ENCODE data around the gene RYR3.

The RYR3 gene

GRCh38 chr15:33539825-33540573 is 229.2 kb downstream of the RYR3 start:
- ATAC-seq: no peak
- TF ChIP-seq GLIS3 (CRISPR knock-in tag; IDR thresholded peaks at IDR 0.05): no peak
- no peak for TF ChIP-seq POU6F1 (CRISPR knock-in tag; IDR thresholded peaks at IDR 0.05; ENCODE audit: borderline replicate concordance, low read depth)
- no peak for TF ChIP-seq CSDC2 (CRISPR knock-in tag; IDR thresholded peaks at IDR 0.05)
- no peak for TF ChIP-seq TCF4 (CRISPR knock-in tag; IDR thresholded peaks at IDR 0.05; ENCODE audit: borderline replicate concordance)
- no peak for TF ChIP-seq ZNF8 (CRISPR knock-in tag; IDR thresholded peaks at IDR 0.05)
- TF ChIP-seq, protein P1, sequence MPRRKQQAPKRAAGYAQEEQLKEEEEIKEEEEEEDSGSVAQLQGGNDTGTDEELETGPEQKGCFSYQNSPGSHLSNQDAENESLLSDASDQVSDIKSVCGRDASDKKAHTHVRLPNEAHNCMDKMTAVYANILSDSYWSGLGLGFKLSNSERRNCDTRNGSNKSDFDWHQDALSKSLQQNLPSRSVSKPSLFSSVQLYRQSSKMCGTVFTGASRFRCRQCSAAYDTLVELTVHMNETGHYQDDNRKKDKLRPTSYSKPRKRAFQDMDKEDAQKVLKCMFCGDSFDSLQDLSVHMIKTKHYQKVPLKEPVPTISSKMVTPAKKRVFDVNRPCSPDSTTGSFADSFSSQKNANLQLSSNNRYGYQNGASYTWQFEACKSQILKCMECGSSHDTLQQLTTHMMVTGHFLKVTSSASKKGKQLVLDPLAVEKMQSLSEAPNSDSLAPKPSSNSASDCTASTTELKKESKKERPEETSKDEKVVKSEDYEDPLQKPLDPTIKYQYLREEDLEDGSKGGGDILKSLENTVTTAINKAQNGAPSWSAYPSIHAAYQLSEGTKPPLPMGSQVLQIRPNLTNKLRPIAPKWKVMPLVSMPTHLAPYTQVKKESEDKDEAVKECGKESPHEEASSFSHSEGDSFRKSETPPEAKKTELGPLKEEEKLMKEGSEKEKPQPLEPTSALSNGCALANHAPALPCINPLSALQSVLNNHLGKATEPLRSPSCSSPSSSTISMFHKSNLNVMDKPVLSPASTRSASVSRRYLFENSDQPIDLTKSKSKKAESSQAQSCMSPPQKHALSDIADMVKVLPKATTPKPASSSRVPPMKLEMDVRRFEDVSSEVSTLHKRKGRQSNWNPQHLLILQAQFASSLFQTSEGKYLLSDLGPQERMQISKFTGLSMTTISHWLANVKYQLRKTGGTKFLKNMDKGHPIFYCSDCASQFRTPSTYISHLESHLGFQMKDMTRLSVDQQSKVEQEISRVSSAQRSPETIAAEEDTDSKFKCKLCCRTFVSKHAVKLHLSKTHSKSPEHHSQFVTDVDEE (CRISPR knock-in tag; IDR thresholded peaks at IDR 0.05): no peak
- TF ChIP-seq SNAI2 (CRISPR knock-in tag; IDR thresholded peaks at IDR 0.05): no peak
- no peak for TF ChIP-seq ZC3H10 (CRISPR knock-in tag; IDR thresholded peaks at IDR 0.05)
- TF ChIP-seq OSR1 (CRISPR knock-in tag; IDR thresholded peaks at IDR 0.05): no peak

- no peak for TF ChIP-seq ZFP3 (CRISPR knock-in tag; IDR thresholded peaks at IDR 0.05)
- no peak for TF ChIP-seq TCF4 (CRISPR knock-in tag; IDR thresholded peaks at IDR 0.05; ENCODE audit: borderline replicate concordance)
- no peak for TF ChIP-seq ARNTL (CRISPR knock-in tag; IDR thresholded peaks at IDR 0.05; ENCODE audit: borderline replicate concordance, low read depth)
- TF ChIP-seq POU6F1 (CRISPR knock-in tag; IDR thresholded peaks at IDR 0.05; ENCODE audit: borderline replicate concordance, low read depth): no peak
- TF ChIP-seq ISL1 (CRISPR knock-in tag; IDR thresholded peaks at IDR 0.05): no peak
Observed at GRCh38 chr15:33543957-33544356, 233.2 kb downstream of the RYR3 start.

DNA sequence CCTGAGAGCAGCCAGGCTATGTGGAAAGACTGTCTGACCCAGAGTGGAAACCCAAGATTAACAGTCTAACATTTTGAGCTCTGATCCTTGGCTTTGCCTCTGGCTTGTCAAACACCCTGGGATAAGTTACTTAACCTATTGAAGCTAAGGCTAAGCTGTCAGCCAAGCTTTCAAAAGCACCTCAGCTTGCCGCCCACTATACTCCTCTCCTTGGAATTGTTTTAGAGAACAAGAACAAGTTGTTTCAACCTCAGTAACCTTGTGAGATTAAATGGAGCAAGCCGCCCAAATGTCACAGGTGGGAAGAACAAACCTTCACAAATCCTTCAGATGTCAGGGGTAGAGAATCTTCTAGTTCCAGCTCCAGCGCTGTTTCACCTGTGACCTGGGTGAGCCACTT is 235.1 kb downstream of the RYR3 start:
- ATAC-seq: no peak
- TF ChIP-seq TOX (CRISPR knock-in tag; IDR thresholded peaks at IDR 0.05; ENCODE audit: borderline replicate concordance) (no peak), CSDC2 (CRISPR knock-in tag; IDR thresholded peaks at IDR 0.05) (no peak), CSRNP3 (CRISPR knock-in tag; IDR thresholded peaks at IDR 0.05) (no peak), RARB (CRISPR knock-in tag; IDR thresholded peaks at IDR 0.05) (no peak), OSR1 (CRISPR knock-in tag; IDR thresholded peaks at IDR 0.05) (no peak), ZNF70 (CRISPR knock-in tag; IDR thresholded peaks at IDR 0.05) (no peak), ZNF565 (CRISPR knock-in tag; conservative IDR thresholded peaks at IDR 0.05; ENCODE audit: low read depth) (no peak), BACH2 (CRISPR knock-in tag; IDR thresholded peaks at IDR 0.05; ENCODE audit: borderline replicate concordance) (no peak), POU6F1 (CRISPR knock-in tag; IDR thresholded peaks at IDR 0.05; ENCODE audit: borderline replicate concordance, low read depth) (no peak), CREB5 (CRISPR knock-in tag; IDR thresholded peaks at IDR 0.05; ENCODE audit: low read depth) (no peak), ZFP30 (CRISPR knock-in tag; IDR thresholded peaks at IDR 0.05) (no peak), ZNF8 (CRISPR knock-in tag; IDR thresholded peaks at IDR 0.05) (no peak), PATZ1 (CRISPR knock-in tag; IDR thresholded peaks at IDR 0.05; ENCODE audit: borderline replicate concordance) (no peak), ARNTL (CRISPR knock-in tag; IDR thresholded peaks at IDR 0.05; ENCODE audit: borderline replicate concordance, low read depth) (no peak), ISL1 (CRISPR knock-in tag; IDR thresholded peaks at IDR 0.05) (no peak)
- TF ChIP-seq, protein P1 (CRISPR knock-in tag; IDR thresholded peaks at IDR 0.05): no peak

More at GRCh38 chr15:33543957-33544356, 233.2 kb downstream of the RYR3 start:
- ATAC-seq: no peak
